HG03432 (cell line): ENCODE results near the gene RSPO3.
"Not testable (repeated sequence)": the region's sequence is repeated elsewhere in the genome, so short reads cannot be mapped to it uniquely, and the experiment has no call there.

Source experiments
- ATAC-seq: cut with Tn5 transposase; IDR thresholded peaks from one replicate; pipeline ENCODE4 v1.9.1; 2021; ENCODE audit warnings: mild to moderate bottlenecking, moderate library complexity; ENCODE audit not compliant: unreplicated experiment

Gene RSPO3

DNA sequence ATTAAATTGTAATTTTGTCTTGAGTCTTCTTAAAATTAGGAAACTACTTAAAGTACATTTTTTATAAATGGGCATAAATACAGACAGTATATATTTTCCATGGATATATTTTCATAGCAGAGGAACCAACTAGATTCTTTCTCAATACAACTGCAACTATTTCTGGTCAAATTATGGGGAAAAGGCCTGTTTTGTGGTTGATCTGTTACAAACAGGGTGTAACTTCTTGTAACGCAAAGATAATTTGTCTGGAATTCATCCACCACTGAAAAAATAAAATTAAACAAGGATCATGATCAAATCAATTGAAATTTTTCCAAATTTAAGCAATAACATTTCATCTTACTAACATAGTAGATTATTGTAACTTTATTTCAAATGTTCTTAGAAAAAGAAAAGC, 81.0 kb downstream of the RSPO3 start:
- ATAC-seq: no peak

DNA sequence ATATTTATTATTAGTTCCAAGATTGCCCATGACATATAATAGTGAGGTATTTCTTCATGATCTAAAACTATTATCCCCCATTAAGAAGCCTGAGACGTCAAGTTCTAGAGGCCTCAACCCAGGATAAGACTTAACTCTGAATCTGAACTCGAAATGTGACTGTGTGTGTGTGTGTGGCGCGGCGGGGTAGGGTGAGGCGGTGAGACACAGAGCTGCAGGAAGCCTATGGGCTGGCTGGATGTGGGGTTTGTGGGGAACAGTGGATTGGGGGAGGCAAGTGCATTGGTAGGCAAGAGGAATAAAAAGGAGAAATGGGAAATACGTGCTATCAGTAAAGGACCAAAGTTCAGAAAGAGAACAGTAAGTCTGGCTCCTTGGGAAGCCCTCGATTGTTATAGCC, 81.6 kb downstream of the RSPO3 start:
- no peak for ATAC-seq

DNA sequence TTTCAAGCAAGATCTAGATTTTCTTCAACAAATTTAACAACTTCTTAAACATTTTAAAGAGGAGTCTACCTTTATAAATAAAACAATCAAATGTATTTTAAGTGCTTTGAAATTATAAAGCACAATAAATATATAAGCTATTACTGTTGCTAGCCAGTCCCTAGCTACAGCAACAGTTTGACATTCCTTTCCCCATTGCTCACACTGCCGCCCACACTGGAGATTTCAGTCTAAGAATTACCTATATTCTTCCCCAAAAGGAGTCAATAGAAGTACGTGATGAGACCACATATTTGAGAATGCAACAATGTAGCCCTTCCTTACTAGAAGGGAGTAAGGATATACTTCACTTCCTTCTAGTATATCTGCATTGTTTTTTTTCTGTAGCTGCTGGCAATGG, 82.8 kb downstream of the RSPO3 start:
- no peak for ATAC-seq

DNA sequence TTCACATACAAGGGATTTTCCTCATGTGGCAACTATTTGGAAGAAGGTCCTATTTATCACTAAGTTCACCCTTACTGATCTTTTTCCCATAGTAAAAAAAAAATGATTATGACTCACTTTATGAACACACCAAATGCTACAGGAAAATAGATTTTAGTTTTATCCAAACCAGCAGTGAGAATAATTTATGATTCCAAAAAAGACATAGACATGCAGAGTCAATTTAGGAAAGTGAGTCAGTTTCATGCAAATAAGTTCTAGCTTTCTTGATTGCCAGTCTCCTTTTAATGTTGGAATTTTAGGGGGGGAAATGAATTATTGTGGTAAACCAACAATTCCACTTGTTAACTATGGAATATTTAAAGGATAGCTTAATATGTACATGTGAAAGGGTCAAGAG, 84.2 kb downstream of the RSPO3 start:
- no peak for ATAC-seq

DNA sequence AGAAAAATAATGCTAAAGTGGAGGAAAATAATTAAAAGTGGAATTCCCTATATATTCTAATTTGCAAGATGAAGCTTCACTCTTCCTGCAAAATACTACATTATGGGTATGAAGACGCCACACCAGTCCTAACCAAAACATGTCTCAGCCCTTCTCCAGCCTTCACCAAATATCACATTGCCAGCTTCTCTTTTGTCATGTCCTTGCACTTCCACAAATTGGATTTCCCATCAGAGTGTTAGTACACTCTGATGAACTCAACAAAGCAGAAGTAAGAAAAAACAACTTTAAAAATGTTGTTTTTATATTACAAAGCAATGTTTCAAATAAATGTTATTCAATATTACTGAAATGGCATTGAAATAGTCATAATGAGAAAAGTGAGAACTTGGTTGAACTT, 85.8 kb downstream of the RSPO3 start:
- ATAC-seq: no peak

DNA sequence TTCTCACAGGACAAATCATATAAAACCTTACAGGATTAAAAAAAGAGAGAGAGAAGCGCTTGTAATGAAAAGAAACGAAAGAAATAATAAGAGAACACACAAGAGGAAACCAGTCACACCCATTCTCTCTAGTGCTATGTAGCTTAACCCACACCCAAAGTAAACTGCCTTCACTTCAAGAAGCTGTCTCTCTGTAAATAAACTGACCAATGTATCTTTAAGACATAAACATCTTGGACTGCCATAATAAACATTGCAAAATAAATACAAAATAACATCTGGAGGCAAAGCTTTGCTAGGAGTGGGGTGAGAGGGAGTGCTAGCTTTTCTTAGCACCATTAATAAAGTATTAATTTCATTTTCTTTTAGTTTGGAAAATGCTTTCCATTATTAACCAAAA, 86.6 kb downstream of the RSPO3 start:
- no peak for ATAC-seq

DNA sequence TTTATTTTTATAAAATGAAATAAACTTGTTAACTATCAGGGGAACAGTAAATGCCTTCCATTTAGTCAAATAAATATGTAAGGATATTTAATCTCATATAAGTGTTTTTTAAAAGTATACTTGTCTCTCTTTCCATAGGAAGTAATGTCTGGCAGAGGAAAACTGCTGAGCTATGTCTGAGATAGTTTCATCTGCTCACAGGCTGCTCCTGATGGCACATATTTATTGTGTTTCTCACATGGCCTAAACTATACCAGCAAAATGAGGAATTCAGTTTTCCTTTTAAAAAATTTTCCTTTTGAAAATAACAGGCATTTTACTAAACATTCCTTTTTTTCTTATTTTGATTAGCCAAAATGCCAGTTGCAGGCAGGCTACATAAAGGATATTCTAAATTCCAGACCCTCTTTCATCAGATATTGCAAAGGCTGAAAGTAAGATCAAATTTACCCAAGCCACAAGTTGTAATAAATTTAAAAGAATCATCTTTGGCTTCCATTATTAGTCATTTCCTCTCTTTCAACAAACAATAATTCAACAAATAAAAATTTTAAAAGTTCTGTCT, 88.1 kb downstream of the RSPO3 start:
- no peak for ATAC-seq

DNA sequence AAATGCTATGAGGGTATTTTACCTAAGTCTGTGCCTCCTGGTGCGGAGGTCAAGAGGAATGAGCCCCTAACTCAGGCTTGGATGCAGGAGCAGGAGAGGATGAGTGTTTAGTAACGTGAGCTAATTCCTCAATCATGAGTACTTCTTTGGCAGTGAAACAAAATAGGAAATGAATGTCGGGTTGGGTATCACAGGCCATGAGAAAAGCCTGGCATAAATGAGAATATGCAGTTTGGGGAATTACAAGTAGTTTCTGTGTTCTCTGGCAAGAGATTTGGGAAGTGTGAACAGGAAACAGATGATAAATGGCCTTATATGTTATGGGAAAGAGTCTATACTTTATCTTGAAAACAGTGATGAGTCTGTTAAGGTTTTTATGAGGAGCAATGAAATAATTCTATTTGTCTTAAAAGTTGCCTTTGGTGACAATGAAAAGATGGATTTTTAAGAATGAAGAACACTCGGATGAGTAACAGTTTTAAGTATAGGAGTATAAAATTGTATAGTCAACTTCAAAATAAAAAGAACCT, 89.2 kb downstream of the RSPO3 start:
- ATAC-seq: no peak

DNA sequence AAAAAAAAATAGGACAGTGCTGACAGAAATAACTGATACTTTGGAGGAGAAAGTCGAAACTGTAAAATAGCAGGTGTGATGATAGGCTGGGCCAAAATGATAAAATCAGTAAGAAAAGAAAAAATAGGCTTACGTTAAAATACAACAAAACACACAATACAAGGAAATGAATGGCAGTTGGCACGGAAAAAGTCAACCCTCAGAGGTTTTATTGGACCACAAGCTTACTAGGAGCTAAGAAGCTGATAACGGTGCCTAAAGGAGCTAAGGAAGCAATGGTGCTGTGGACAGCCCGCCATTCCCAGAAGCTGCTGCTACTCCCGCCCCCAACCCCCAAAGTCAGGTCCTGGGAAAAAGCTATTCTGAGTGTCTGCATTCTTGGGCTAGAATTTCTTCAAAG, 92.3 kb downstream of the RSPO3 start:
- ATAC-seq: no peak

DNA sequence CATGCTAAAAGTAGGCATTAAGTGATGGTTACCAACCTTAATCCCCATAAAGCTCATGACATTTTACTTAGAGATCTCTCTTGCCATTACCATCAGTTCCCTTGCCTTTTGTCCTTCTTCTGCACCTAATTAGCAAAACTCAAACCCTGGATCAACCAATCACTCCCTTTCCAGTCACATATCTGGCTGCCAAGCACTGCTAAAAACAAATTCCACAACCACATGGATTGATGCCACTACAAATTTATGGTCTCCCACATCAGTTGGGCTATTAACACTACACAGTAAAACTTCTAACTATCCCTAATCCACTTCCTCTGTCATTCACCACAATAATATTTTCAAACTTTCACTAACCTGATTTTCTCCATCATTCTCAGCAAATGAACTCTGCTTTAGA, 93.9 kb downstream of the RSPO3 start:
- no peak for ATAC-seq

DNA sequence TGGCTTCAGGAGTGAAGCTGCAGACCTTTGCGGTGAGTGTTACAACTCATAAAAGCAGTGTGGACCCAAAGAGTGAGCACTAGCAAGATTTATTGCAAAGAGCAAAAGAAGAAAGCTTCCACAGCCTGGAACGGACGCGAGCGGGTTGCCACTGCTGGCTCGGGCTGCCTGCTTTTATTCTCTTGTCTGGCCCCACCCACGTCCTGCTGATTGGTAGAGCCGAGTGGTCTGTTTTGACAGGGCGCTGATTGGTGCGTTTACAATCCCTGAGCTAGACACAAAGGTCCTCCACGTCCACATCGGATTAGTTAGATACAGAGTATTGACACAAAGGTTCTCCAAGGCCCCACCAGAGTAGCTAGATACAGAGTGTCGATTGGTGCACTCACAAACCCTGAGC, 95.6 kb downstream of the RSPO3 start:
- ATAC-seq: not testable (repeated sequence)

DNA sequence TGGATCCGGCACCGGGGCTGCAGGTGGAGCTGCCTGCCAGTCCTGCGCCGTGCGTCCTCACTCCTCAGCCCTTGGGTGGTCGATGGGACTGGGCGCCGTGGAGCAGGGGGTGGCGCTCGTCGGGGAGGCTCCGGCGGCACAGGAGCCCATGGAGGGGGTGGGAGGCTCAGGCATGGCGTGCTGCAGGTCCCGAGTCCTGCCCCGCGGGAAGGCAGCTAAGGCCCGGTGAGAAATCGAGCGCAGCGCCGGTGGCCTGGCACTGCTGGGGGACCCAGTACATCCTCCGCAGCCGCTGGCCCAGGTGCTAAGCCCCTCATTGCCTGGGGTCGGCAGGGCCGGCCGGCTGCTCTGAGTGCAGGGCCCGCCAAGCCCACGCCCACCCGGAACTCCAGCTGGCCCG, 96.1 kb downstream of the RSPO3 start:
- ATAC-seq: not testable (repeated sequence)

DNA sequence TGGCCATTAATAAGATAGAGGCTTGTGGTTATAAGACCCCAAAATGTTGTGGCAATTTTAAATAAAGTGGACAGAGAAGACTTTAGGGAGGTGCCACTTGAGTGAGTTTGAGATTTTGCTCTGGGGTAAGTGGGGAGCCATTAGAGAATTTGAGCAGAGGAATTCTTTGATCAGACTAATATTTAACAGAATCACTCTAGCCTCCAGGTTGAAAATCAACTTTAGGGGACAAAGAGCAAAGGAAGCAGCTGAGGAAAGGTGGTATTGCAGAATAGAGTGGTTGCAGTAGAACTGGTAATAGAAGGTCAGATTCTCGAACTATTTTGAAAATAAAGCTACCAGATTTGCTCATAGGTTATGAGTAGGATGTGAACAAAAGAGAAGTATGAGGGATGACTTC, 97.5 kb downstream of the RSPO3 start:
- no peak for ATAC-seq

DNA sequence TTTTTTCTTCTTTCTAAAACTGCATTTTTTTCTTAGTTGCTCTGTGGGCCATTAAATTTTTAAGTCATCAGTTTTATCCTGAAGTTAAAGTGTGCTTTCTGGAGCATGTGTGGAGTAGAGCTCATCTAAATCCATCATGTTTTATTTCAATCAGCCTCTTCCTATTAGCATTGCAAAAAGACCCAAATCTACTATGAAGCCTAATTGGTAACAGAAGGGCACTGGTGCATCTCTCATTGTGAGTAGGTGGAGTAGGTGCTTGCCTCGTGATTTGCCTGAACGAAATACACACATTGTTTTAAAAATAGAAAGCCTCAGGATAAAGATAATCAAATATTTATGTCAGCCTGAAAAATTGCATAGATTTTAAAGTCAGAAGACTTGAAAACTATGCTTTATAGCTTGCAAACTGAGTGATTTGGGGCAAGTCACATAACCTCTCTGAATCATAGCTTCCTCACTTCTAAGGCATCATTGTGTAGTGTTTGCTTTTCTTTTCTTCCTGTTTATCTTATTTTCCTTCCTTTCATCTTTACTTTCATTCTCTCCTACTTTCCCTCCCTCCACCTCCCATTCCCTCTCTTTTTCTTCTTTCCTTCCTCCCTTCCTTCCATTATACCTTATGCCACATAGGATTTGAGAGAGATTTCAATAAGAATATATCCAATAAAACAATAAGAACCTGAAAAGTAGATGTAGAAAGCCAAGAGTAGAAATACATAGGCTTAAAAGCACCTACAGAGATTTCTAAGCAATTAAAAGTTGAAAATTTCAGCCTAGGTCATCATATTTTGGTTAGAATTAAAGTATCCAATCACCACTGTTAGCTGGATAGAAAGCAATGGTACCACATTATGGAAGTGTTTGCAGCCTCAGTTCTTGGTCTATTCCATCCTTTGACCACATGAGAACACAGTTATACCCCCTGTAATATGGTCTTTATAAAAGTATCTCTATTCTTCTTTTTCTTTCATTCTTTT, 98.6 kb downstream of the RSPO3 start:
- ATAC-seq: no peak

DNA sequence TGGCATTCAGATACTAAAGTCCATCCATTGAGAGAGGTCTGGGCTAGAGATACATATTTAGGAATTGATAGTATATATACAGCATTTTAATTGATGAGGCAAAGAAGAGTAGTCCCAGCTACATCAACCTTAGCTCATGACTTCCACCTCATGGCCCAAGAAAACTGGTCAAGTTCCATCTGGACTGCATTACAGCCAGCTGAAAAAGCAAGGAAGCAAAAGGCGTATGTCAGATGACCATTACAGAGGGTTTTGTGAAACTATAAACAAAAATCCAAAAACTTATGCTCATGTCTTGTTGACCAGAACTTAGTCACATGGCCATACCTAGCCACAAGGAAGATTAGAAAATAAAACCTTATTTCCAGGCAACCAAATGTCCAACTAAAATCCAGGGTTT, 101.4 kb downstream of the RSPO3 start:
- no peak for ATAC-seq

DNA sequence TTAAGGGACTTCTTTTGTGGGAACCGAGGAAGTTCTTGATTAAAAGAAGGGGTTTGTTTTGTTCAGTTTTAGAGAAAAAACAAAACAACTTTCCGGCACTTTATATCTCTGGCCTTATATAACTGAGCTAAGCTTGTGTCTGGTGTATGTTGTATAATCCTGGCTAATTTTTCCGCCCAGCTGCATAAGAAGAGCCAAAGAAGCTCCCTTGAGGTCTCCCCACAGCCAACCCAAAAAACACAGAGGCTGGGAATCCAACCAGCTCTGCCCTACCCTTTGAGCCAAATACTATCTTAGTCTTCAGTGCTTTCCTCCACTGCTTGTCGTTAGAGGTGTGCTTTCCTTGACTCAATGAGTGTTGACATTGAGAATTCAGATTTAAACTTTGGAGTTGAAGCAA, 102.7 kb downstream of the RSPO3 start:
- ATAC-seq: no peak

DNA sequence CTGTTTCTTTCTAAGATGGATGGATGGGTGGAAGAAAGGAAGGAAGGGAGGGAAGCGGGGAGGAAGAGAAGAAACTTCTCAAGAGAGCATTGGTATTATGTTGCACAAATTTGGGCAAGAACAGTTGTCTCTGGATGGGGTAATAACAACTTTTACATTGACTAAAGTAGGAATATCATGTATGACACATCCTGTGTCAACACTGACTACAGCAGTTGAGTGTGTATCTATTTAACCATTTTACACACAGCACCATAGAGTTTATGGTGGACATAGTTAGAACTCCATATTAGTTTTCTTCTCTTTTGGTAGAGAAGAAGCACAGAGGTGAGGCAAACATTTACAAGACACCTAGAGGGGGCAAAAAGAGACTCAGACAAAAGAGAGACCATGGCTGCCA, 103.9 kb downstream of the RSPO3 start:
- no peak for ATAC-seq

DNA sequence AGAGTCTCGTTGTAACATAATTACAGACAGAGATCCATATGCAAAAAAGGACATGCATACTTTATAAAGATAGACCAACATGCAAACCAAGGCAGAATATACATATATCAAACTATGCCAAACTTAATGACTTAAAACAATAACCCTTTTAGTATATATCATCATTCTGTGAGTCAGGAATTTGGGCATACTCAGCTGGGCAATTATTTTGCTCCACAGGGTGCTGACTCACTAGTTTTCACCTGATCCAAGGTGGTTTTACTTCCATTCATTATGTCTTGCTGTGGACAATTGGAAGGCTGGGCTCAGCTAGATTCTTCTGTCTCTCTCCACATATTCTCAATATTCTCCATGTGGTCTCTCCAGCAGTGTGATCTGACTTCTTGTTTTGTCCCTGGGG, 107.0 kb downstream of the RSPO3 start:
- no peak for ATAC-seq

DNA sequence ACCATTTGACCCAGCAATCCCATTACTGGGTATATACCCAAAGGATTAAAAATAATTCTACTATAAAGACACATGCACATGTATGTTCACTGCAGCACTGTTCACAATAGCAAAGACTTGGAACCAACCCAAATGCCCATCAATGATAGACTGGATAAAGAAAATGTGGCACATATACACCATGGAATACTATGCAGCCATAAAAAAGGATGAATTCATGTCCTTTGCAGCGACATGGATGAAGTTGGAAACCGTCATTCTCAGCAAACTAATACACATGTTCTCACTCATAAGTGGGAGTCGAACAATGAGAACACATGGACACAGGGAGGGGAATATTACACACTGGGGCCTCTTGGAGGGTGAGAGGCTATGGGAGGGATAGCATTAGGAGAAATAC, 115.3 kb downstream of the RSPO3 start:
- ATAC-seq: not testable (repeated sequence)

DNA sequence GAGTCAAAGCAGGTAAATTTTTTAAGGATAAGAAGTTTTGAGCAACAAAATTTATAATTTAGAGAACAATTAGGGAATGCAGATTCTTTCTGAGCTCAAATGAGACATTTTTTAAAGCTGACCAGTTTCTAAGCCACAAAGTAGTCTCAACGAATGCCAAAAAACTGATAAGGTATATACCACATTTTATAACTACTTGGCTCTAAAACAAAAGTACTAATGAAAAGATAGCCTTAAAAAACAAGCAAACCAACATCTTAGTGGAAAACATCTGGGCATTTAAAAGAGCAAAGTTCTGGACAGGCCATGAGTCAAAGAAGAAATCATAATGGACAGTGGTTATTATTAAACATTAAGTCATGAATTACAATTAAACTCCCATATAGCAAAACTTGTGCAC, 125.0 kb downstream of the RSPO3 start:
- ATAC-seq: no peak
